ENCODE measurements around the gene AP2M1. TPM values are rescaled to one million over a fixed set of nuclear protein-coding genes. Genes with fewer than 3 reads are reported as not detected.

AP2M1 gene
- total and polyA plus RNA-seq, 2 of the 13 experiments (the other 11 are each of a cell fraction or from before 2014, with no cell fraction given) = 126 to 146 TPM

- peak; percentile 90 for TF ChIP-seq PHF8 (CRISPR knock-in tag; IDR thresholded peaks at IDR 0.05)
- peak; percentile 95 for TF ChIP-seq ZBTB25 (CRISPR knock-in tag; IDR thresholded peaks at IDR 0.05)
- no peak for TF ChIP-seq ZUFSP (CRISPR knock-in tag; IDR thresholded peaks at IDR 0.05; ENCODE audit: borderline replicate concordance)
- TF ChIP-seq ZSCAN5A (CRISPR knock-in tag; IDR thresholded peaks at IDR 0.05; ENCODE audit: borderline replicate concordance) = no peak
- TF ChIP-seq ERF (CRISPR knock-in tag; IDR thresholded peaks at IDR 0.05) = peak; percentile 83
- peak; percentile 81 for TF ChIP-seq ZNF883 (CRISPR knock-in tag; IDR thresholded peaks at IDR 0.05; ENCODE audit: not compliant biosample characterization)
- peak; percentile 84; the same call in 1 of the 2 replicates for TF ChIP-seq ZNF558 (CRISPR knock-in tag; IDR thresholded peaks at IDR 0.05; ENCODE audit: borderline replicate concordance)
- TF ChIP-seq ZNF264 (CRISPR knock-in tag; IDR thresholded peaks at IDR 0.05) = peak; percentile 90
- peak; percentile 97 for TF ChIP-seq ASH2L (IDR thresholded peaks at IDR 0.05; ENCODE audit: insufficient read length, low read depth, low read length)
- no peak for TF ChIP-seq NFAT5 (CRISPR knock-in tag; IDR thresholded peaks at IDR 0.05)
- TF ChIP-seq KLF12 (CRISPR knock-in tag; IDR thresholded peaks at IDR 0.05; ENCODE audit: borderline replicate concordance) = peak; percentile 26; the same call in 1 of the 2 replicates
- TF ChIP-seq CBX2 (IDR thresholded peaks at IDR 0.05; ENCODE audit: low read depth, low read length) = no peak
- no peak for TF ChIP-seq CBX2 (CRISPR knock-in tag; IDR thresholded peaks at IDR 0.05; ENCODE audit: low read depth)
- peak; percentile 94 for TF ChIP-seq HDAC1 (CRISPR knock-in tag; IDR thresholded peaks at IDR 0.05)
- peak; percentile 76; the same call in 1 of the 2 replicates for TF ChIP-seq ZBTB20 (CRISPR knock-in tag; IDR thresholded peaks at IDR 0.05; ENCODE audit: borderline replicate concordance, low read depth)
- TF ChIP-seq SOX6 (IDR thresholded peaks at IDR 0.05) = no peak
- TF ChIP-seq SOX6 (CRISPR knock-in tag; IDR thresholded peaks at IDR 0.05) = peak; percentile 75
- TF ChIP-seq ZNF83 (CRISPR knock-in tag; IDR thresholded peaks at IDR 0.05; ENCODE audit: borderline replicate concordance) = no peak
- peak; percentile 51; the same call in 1 of the 2 replicates for TF ChIP-seq HHEX (CRISPR knock-in tag; IDR thresholded peaks at IDR 0.05)
- no peak for TF ChIP-seq SRY (CRISPR knock-in tag; IDR thresholded peaks at IDR 0.05)
Measured at GRCh38 chr3:184135149-184135910, 39.3 kb upstream of the AP2M1 start, which contains the start of gene EIF2B5 (continued).
